Vagina (tissue), 2 donors: Measurements from ENCODE around the gene CCDC92. TPM values are rescaled to one million over a fixed set of nuclear protein-coding genes. Genes with fewer than 3 reads are reported as not detected.

ENCODE experiments used
- DNase-seq, 2 donors: peaks; one replicate each; pipeline ENCODE4 v3.0.0-alpha.2; 2017; ENCODE audit errors: extremely low spot score in 2 of 2
- H3K27ac ChIP-seq: fragments of 200-600 bp; sonication (generic); one replicate; pipeline ENCODE4 v1.5.1; 2019
- H3K27me3 ChIP-seq: fragments of 200-600 bp; sonication (generic); one replicate; pipeline ENCODE4 v1.5.1; 2019
- H3K36me3 ChIP-seq, 2 donors: fragments of 200-600 bp; sonication (generic); one replicate each; pipeline ENCODE4 v1.5.1; 2017 to 2019
- H3K4me1 ChIP-seq: fragments of 200-600 bp; sonication (generic); one replicate; pipeline ENCODE4 v1.5.1; 2019
- H3K4me3 ChIP-seq, 2 donors: fragments of 200-600 bp; sonication (generic); 1 replicate in 1 of 2; 2 replicates in 1 of 2; pipeline ENCODE4 v1.5.1; 2016 to 2019
- H3K9me3 ChIP-seq: fragments of 200-600 bp; sonication (generic); one replicate; pipeline ENCODE4 v1.5.1; 2019
- POLR2A ChIP-seq, 2 donors: fragments of 450-650 bp; IDR thresholded peaks; one replicate each; pipeline ENCODE4 v1.6.1; 2017; ENCODE audit warnings: antibody characterized with exemption in 2 of 2, mild to moderate bottlenecking in 2 of 2, moderate library complexity in 2 of 2
- POLR2AphosphoS5 ChIP-seq, 2 donors: sonication (generic); formaldehyde crosslinking; IDR thresholded peaks; one replicate each; pipeline ENCODE4 v1.9.0; 2017; ENCODE audit warnings: antibody characterized with exemption in 2 of 2, mild to moderate bottlenecking in 2 of 2, low read depth in 1 of 2; ENCODE audit not compliant: insufficient read depth in 1 of 2
- intact Hi-C: fragments of 100-400 bp; cut with DNase I; formaldehyde crosslinking; loops from one replicate; pipeline ENCODE4 v1.15.1; 2023
- total RNA-seq: library from RNA; depleted of rRNA; stranded (reverse); fragments of >200 nt; gene quantifications from one replicate; pipeline ENCODE4 v1.2.3, GENCODE V29; 2016
- TF ChIP-seq, protein P1 (sequence below), 3 experiments: fragments of 450-650 bp in 2 of 3; fragments of 200-600 bp in 1 of 3; sonication (generic) in 1 of 3; IDR thresholded peaks; one replicate each; pipeline ENCODE4 v1.5.1; 2017 to 2019; ENCODE audit warnings: antibody characterized with exemption in 3 of 3, mild to moderate bottlenecking in 2 of 3, moderate library complexity in 2 of 3

Gene CCDC92
- total RNA-seq, 1 donor from 2014 or later: 21.6 TPM

DNA sequence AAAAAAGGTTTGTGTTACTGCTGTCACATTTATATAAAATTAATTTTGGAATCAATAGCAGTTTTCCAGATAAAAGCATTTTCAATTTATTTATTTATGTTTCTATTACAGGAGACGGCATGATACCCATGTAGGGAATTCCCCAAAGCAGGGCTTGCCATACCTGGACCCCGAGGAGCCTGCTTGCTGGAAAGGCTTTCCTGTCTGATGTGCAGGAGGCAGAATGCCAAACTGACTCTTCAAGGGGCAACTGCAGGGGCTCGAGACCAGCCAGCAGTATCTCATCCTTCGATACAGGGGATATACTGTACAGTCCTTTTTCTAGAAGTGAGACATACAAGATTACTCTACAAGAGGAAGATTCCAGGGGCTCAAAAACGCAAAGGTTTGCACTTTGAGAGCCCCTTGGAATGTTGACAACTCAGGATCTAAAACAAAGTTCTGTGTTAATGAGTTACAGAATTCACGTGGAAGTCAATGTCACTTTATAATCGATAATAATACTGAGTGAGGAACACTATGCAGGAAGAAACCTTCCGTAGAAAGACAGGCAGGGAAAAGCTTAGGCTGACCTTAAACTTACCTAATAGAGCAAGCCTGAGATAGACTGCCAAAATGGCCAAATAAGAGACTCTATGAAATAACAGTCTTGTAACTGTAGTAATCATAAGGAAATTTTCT lies 38.9 kb upstream of the CCDC92 start:
- intact Hi-C loops: loop anchor here (2.0 kb wide), 1 partner anchor 51 kb away; no protein-coding TSS in a partner anchor
- no peak overlapping the region for H3K27ac ChIP-seq
- no peaks in the 10 kb centered on the region for H3K9me3 ChIP-seq
- peaks cover 6% of the 10 kb centered on the region for H3K4me1 ChIP-seq
- no peaks in the 10 kb centered on the region for H3K27me3 ChIP-seq
- no peak for TF ChIP-seq POLR2A (IDR thresholded peaks at IDR 0.05)
- TF ChIP-seq, protein P1, sequence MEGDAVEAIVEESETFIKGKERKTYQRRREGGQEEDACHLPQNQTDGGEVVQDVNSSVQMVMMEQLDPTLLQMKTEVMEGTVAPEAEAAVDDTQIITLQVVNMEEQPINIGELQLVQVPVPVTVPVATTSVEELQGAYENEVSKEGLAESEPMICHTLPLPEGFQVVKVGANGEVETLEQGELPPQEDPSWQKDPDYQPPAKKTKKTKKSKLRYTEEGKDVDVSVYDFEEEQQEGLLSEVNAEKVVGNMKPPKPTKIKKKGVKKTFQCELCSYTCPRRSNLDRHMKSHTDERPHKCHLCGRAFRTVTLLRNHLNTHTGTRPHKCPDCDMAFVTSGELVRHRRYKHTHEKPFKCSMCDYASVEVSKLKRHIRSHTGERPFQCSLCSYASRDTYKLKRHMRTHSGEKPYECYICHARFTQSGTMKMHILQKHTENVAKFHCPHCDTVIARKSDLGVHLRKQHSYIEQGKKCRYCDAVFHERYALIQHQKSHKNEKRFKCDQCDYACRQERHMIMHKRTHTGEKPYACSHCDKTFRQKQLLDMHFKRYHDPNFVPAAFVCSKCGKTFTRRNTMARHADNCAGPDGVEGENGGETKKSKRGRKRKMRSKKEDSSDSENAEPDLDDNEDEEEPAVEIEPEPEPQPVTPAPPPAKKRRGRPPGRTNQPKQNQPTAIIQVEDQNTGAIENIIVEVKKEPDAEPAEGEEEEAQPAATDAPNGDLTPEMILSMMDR (IDR thresholded peaks at IDR 0.05): no peak
- no peak for TF ChIP-seq POLR2AphosphoS5 (IDR thresholded peaks at IDR 0.05; ENCODE audit: insufficient read depth in 1 of 2, low read depth in 1 of 2)
- DNase-seq: no peak
- H3K36me3 ChIP-seq: peaks cover 0 to 36% of the 10 kb centered on the region in 2 donors
- H3K4me3 ChIP-seq: no peak overlapping the region

DNA sequence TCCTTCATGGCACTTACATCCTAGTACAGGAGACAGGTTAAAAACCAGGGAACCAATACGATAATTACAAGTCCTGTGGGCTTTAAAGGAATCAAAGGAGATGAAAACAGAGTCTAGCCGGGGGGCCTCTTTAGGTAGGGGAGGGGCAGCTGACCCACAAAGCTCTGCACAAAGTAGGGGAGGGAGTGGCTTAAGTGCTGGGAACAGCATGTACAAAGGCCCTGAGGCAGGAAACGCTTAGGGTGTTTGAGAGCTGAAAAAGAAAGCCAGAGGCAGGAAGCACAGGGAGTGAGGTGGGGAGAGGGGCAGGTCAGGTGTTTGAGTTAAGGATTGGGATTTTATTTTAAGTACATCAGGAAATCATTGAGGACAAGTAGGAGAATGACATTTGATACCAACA lies 38.1 kb upstream of the CCDC92 start:
- Histone ChIP-seq H3K4me1 (peaks cover 6% of the 10 kb centered on the region), H3K9me3 (no peaks in the 10 kb centered on the region), H3K27me3 (no peaks in the 10 kb centered on the region), H3K4me3 (no peak overlapping the region), H3K36me3 (peaks cover 0 to 36% of the 10 kb centered on the region in 2 donors), H3K27ac (no peak overlapping the region)
- DNase-seq: no peak
- TF ChIP-seq, protein P1 (IDR thresholded peaks at IDR 0.05): no peak
- TF ChIP-seq POLR2AphosphoS5 (IDR thresholded peaks at IDR 0.05; ENCODE audit: insufficient read depth in 1 of 2, low read depth in 1 of 2) (no peak), POLR2A (IDR thresholded peaks at IDR 0.05) (no peak)
- intact Hi-C loops: loop anchor here (2.0 kb wide), 1 partner anchor 50 kb away; no protein-coding TSS in a partner anchor

DNA sequence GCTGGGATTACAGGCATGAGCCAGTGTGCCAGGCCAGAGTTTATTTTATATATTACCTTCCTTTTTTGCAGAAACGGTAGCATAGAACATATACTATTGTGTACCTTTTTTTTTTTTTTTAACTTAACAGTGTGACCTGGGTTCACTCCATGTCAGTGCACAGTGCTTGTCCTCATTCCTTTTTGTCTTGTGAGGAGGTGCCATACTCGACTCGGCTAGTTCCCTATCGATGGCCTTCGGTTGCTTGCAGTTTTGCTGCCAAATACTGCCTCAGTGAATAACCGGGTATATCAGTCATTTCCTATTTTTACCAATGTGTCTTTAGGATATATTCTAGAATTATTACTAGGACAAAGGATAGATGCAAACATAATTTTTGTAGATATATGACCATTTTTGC lies 37.1 kb upstream of the CCDC92 start:
- no peaks in the 10 kb centered on the region for H3K9me3 ChIP-seq
- no peak overlapping the region for H3K27ac ChIP-seq
- DNase-seq: no peak
- TF ChIP-seq POLR2A (IDR thresholded peaks at IDR 0.05) (no peak), POLR2AphosphoS5 (IDR thresholded peaks at IDR 0.05; ENCODE audit: insufficient read depth in 1 of 2, low read depth in 1 of 2) (no peak)
- TF ChIP-seq, protein P1 (IDR thresholded peaks at IDR 0.05): no peak
- peaks cover 6% of the 10 kb centered on the region for H3K4me1 ChIP-seq
- H3K4me3 ChIP-seq: no peak overlapping the region
- intact Hi-C loops: loop anchor here (2.0 kb wide), 1 partner anchor 49 kb away; no protein-coding TSS in a partner anchor
- peaks cover 0 to 36% of the 10 kb centered on the region in 2 donors for H3K36me3 ChIP-seq
- H3K27me3 ChIP-seq: no peaks in the 10 kb centered on the region

DNA sequence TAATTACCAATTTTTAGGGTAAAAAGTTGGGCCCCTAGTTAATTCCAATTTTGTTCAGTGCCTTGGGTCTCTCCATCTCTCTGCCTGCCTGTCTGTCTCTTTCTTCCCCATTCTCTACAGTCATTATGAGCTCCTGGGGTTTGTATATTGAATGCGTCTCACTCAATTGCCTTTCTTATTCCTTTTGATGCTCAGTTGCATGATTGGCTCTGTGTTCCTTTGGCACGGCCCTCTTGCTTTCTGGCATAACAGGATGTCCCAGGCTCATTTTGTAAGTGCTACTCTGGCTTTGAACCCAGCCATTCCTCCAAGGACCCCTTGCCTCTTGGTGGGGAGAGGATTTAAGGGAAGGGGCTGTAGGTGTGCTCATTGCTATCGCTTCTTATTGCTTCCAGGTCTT lies 36.0 kb upstream of the CCDC92 start:
- Histone ChIP-seq H3K27me3 (no peaks in the 10 kb centered on the region), H3K4me1 (peaks cover 11% of the 10 kb centered on the region), H3K36me3 (peaks cover 0 to 38% of the 10 kb centered on the region in 2 donors), H3K27ac (no peak overlapping the region), H3K9me3 (no peaks in the 10 kb centered on the region), H3K4me3 (no peak overlapping the region)
- intact Hi-C loops: no loop called here
- no peak for TF ChIP-seq POLR2AphosphoS5 (IDR thresholded peaks at IDR 0.05; ENCODE audit: insufficient read depth in 1 of 2, low read depth in 1 of 2)
- TF ChIP-seq, protein P1 (IDR thresholded peaks at IDR 0.05): no peak
- no peak for TF ChIP-seq POLR2A (IDR thresholded peaks at IDR 0.05)
- DNase-seq: no peak
